ENCODE measurements around the gene NEAT1. TPM values are rescaled to one million over a fixed set of nuclear protein-coding genes. Genes with fewer than 3 reads are reported as not detected.
"Not testable (repeated sequence)": the region's sequence is repeated elsewhere in the genome, so short reads cannot be mapped to it uniquely, and the experiment has no call there.

The NEAT1 gene
- polyA plus RNA-seq, 3 donors, result 117 to 471 (median 268) TPM

GRCh38 chr11:65399845-65400244 lies 22.8 kb upstream of the NEAT1 start:
- no peak for DNase-seq (ENCODE audit: extremely low read depth in 1 of 11, low read depth in 9 of 11, low spot score in 4 of 11)

GRCh38 chr11:65400307-65401072 lies 22.1 kb upstream of the NEAT1 start:
- no peak for DNase-seq (ENCODE audit: extremely low read depth in 1 of 11, low read depth in 9 of 11, low spot score in 4 of 11)

GRCh38 chr11:65401073-65401802 lies 21.4 kb upstream of the NEAT1 start:
- DNase-seq (ENCODE audit: extremely low read depth in 1 of 11, low read depth in 9 of 11, low spot score in 4 of 11), result no peak

- no peak for DNase-seq (ENCODE audit: extremely low read depth in 1 of 11, low read depth in 9 of 11, low spot score in 4 of 11)
Measured at GRCh38 chr11:65401803-65402248, 20.8 kb upstream of the NEAT1 start.

- DNase-seq (ENCODE audit: extremely low read depth in 1 of 11, low read depth in 9 of 11, low spot score in 4 of 11), result no peak
Measured at GRCh38 chr11:65402790-65403189, 19.8 kb upstream of the NEAT1 start.

GRCh38 chr11:65403607-65404121 lies 18.9 kb upstream of the NEAT1 start:
- DNase-seq (ENCODE audit: extremely low read depth in 1 of 11, low read depth in 9 of 11, low spot score in 4 of 11), result no peak

GRCh38 chr11:65404210-65404609 lies 18.4 kb upstream of the NEAT1 start:
- DNase-seq (ENCODE audit: extremely low read depth in 1 of 11, low read depth in 9 of 11, low spot score in 4 of 11), result no peak

- no peak for DNase-seq (ENCODE audit: extremely low read depth in 1 of 11, low read depth in 9 of 11, low spot score in 4 of 11)
Measured at GRCh38 chr11:65404638-65405339, 17.8 kb upstream of the NEAT1 start.

- no peak for DNase-seq (ENCODE audit: extremely low read depth in 1 of 11, low read depth in 9 of 11, low spot score in 4 of 11)
Measured at GRCh38 chr11:65410936-65411680, 11.5 kb upstream of the NEAT1 start.

GRCh38 chr11:65411681-65412070 lies 10.9 kb upstream of the NEAT1 start:
- DNase-seq (ENCODE audit: extremely low read depth in 1 of 11, low read depth in 9 of 11, low spot score in 4 of 11), result no peak

GRCh38 chr11:65412271-65413076 lies 10.1 kb upstream of the NEAT1 start:
- DNase-seq (ENCODE audit: extremely low read depth in 1 of 11, low read depth in 9 of 11, low spot score in 4 of 11), result no peak

- not testable (repeated sequence) for DNase-seq (ENCODE audit: extremely low read depth in 1 of 11, low read depth in 9 of 11, low spot score in 4 of 11)
Measured at GRCh38 chr11:65413077-65413664, 9.4 kb upstream of the NEAT1 start.

GRCh38 chr11:65414776-65415498 lies 7.7 kb upstream of the NEAT1 start:
- no peak for DNase-seq (ENCODE audit: extremely low read depth in 1 of 11, low read depth in 9 of 11, low spot score in 4 of 11)

- DNase-seq (ENCODE audit: extremely low read depth in 1 of 11, low read depth in 9 of 11, low spot score in 4 of 11), result no peak
Measured at GRCh38 chr11:65415499-65416340, 6.9 kb upstream of the NEAT1 start.

GRCh38 chr11:65416341-65416824 lies 6.2 kb upstream of the NEAT1 start:
- DNase-seq (ENCODE audit: extremely low read depth in 1 of 11, low read depth in 9 of 11, low spot score in 4 of 11), result peak in 5 of 11 donors; percentile 76 to 83 (median 81)

All from renal cortex interstitium (tissue), 11 donors.